ENCODE measurements around the gene UGT1A6. TPM values are rescaled to one million over a fixed set of nuclear protein-coding genes. Genes with fewer than 3 reads are reported as not detected.

The UGT1A6 gene
- total RNA-seq, 1 donor from 2014 or later: 3.2 TPM

DNA sequence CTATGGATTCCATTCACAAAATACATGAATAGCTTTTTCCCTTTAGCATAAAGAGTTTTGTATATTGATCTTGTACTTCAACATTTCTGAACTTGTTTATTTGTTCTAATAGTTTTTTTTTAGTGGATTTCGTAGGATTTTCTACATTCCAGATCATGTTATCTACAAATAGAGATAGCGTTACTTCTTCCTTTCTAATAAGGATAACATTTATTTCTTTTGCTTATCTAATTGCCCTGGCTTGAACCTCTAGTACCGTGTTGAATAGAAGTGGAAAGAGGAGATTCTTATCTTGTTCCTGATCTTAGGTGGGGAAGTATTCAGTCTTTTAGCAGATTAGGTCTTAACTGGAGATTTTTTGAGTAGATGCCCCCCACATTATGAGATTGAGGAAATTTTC, 9.5 kb downstream of the UGT1A6 start:
- ATAC-seq (no peak), DNase-seq (no peak)
- no peak overlapping the region for H3K4me3 ChIP-seq
- H3K27me3 ChIP-seq: no peaks in the 10 kb centered on the region
- peaks cover 3% of the 10 kb centered on the region for H3K4me1 ChIP-seq
- H3K27ac ChIP-seq: no peak overlapping the region
- TF ChIP-seq, protein P1, sequence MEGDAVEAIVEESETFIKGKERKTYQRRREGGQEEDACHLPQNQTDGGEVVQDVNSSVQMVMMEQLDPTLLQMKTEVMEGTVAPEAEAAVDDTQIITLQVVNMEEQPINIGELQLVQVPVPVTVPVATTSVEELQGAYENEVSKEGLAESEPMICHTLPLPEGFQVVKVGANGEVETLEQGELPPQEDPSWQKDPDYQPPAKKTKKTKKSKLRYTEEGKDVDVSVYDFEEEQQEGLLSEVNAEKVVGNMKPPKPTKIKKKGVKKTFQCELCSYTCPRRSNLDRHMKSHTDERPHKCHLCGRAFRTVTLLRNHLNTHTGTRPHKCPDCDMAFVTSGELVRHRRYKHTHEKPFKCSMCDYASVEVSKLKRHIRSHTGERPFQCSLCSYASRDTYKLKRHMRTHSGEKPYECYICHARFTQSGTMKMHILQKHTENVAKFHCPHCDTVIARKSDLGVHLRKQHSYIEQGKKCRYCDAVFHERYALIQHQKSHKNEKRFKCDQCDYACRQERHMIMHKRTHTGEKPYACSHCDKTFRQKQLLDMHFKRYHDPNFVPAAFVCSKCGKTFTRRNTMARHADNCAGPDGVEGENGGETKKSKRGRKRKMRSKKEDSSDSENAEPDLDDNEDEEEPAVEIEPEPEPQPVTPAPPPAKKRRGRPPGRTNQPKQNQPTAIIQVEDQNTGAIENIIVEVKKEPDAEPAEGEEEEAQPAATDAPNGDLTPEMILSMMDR (IDR thresholded peaks at IDR 0.05): no peak
- intact Hi-C loops (cut with DNase I): no loop called here
- no peaks in the 10 kb centered on the region for H3K9me3 ChIP-seq
- no peaks in the 10 kb centered on the region for H3K36me3 ChIP-seq

DNA sequence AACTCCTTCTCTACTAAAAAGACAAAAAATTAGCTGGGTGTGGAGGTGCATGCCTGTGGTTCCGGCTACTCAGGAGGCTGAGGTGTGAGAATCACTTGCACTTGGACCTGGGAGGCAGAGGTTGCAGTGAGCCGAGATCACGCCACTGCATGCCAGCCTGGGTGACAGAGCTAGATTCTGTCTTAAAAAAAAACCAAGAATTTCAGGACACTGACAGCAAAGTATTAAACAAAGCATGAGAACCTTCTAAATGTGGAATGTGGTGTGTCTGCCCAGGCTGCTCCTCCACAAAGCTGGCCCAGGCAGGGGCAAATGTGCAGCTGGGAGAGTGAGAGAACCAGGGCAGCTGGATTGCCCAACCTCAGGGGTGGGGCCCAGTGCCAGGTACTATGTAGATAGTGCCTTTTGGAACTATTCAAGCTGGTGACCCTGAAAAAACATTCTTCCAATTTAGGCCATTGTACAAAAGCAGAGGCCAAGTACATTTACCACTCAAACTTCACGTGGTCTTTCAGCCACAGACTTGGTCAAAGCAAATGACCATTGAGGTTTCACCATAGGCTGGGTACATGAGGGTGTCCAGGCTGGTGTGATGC, 13.3 kb downstream of the UGT1A6 start:
- Histone ChIP-seq H3K9me3 (no peaks in the 10 kb centered on the region), H3K27ac (no peak overlapping the region), H3K4me1 (no peaks in the 10 kb centered on the region), H3K27me3 (no peaks in the 10 kb centered on the region), H3K4me3 (no peak overlapping the region), H3K36me3 (no peaks in the 10 kb centered on the region)
- TF ChIP-seq, protein P1 (IDR thresholded peaks at IDR 0.05): no peak
- intact Hi-C loops (cut with DNase I): no loop called here
- peak; percentile 72 for DNase-seq
- ATAC-seq: peak; percentile 86

DNA sequence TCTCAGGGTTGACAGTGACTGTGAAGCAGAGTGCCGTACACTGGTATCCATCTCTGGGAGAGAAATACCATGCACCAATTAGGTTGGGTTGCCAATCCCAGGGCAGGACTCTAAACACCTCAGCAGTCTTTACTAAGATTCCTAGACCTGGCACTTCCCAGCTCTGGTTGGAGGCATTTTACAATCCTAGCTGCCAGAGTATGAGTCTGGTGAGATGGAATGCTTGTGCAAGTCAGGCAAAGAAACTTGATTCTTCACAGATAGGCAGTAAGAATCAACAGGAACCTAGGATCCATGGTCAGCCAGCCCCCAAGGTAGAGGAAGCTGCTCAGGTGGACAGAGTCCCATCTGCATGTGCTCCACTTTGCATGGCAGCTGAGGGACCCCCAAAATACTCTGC, 14.0 kb downstream of the UGT1A6 start:
- peak; percentile 13 for ATAC-seq
- H3K27ac ChIP-seq: no peak overlapping the region
- TF ChIP-seq, protein P1 (IDR thresholded peaks at IDR 0.05): no peak
- H3K36me3 ChIP-seq: no peaks in the 10 kb centered on the region
- H3K4me1 ChIP-seq: no peaks in the 10 kb centered on the region
- no peaks in the 10 kb centered on the region for H3K27me3 ChIP-seq
- intact Hi-C loops (cut with DNase I): no loop called here
- H3K4me3 ChIP-seq: no peak overlapping the region
- no peak for DNase-seq
- H3K9me3 ChIP-seq: no peaks in the 10 kb centered on the region

DNA sequence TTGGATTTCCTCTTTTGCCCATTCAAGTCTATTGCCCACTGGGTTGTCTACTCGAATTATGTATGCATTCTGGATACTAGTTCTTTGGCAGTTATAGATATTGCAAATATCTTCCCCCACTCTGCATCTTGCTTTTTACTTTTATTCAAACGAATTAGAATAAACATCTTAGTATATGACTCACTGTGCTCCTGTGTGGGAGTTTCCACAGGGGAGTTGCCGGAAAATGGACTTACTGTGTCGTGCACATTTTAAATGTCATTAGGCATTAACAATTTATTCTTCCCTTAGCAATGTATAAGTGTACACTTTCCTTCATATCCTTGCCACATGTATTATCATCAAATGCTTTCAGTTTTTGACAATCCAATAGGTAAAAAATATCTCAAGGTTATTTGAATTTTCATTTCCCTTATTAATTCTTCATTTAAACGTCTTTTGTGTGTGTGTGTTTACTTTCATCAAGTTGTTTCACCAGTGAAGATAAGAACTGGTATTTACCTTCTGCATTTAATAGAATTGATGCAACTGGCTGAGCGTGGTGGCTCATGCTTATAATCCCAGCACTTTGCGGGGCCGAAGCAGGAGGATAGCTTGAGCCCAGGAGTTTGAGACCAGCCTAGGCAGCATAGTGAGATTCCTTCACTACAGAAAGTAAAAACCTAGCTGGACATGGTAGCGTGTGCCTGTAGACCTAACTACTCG, 15.4 kb downstream of the UGT1A6 start:
- Histone ChIP-seq H3K27ac (no peak overlapping the region), H3K27me3 (no peaks in the 10 kb centered on the region), H3K36me3 (no peaks in the 10 kb centered on the region), H3K9me3 (no peaks in the 10 kb centered on the region), H3K4me3 (no peak overlapping the region), H3K4me1 (no peaks in the 10 kb centered on the region)
- ATAC-seq (no peak), DNase-seq (no peak)
- intact Hi-C loops (cut with DNase I): no loop called here
- TF ChIP-seq, protein P1 (IDR thresholded peaks at IDR 0.05): no peak

DNA sequence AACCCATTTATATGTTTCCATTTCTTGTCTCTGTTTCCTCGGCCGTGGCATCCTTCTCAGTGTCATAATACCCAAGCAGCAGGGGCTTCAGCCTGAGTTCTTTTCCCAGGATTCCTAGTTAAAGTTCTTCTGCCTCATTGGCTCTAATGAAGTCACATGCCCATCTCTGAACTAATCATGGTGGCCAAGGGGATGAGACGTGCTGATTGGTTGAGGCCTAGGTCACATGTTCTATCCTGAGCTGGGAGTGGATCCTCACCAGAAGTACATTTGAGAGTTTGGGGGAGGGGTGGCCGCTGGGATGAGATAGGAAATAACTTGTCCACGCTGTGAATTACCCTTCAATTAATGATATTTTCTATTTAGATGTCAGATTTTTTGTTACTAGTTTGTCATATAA, 16.3 kb downstream of the UGT1A6 start:
- H3K27ac ChIP-seq: no peak overlapping the region
- intact Hi-C loops (cut with DNase I): no loop called here
- H3K36me3 ChIP-seq: no peaks in the 10 kb centered on the region
- H3K27me3 ChIP-seq: no peaks in the 10 kb centered on the region
- ATAC-seq: no peak
- no peak for DNase-seq
- no peaks in the 10 kb centered on the region for H3K9me3 ChIP-seq
- H3K4me3 ChIP-seq: no peak overlapping the region
- H3K4me1 ChIP-seq: no peaks in the 10 kb centered on the region
- TF ChIP-seq, protein P1 (IDR thresholded peaks at IDR 0.05): no peak
